A204.1 (cell line): ENCODE data around the gene PRRT1B.

Source experiments
- FAIRE-seq: peaks from 2 replicates; lab custom pipeline; 2012; peaks lifted over from hg19 to GRCh38; lab: Jason Lieb, UNC

The PRRT1B gene

DNA sequence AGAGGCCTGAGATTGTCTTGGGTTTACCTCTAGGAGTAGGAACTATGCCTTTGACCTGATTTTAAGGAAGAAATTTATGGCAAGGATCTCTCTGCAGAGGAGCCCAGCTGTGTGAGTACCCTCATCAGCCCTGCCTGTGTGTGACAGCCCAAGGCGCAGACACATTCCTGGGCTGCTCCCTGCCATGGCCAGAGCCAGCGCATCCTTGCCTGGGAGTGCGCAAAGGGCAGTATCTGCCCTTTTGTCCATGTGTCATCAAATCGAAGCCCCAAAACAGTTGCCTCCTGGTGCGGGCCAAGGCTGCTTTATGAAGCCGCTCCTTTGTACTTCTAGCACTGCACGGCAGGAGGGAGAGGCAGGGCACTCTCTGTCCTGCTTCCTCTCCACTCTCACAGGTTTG lies 51.9 kb downstream of the PRRT1B start:
- FAIRE-seq: no peak

DNA sequence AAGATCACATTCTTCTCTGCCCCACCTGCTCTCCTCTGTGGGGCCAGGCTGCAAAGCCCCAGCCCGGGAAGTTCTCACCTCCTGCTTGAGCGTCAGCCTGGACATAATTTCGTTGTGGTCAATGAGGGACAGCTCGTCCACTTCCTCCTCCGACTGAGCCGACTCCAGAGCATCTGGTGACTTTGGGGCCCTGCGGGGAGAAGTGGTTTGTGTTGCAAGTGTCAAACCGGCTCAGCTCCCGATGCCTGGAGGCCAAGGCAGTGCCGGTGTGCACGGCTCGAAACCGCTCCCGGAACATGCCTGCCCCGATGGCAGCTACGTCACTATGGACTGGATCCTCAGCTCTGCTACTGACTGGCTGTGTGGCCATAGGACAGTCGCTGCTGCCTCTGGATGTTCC lies 52.8 kb downstream of the PRRT1B start:
- no peak for FAIRE-seq

DNA sequence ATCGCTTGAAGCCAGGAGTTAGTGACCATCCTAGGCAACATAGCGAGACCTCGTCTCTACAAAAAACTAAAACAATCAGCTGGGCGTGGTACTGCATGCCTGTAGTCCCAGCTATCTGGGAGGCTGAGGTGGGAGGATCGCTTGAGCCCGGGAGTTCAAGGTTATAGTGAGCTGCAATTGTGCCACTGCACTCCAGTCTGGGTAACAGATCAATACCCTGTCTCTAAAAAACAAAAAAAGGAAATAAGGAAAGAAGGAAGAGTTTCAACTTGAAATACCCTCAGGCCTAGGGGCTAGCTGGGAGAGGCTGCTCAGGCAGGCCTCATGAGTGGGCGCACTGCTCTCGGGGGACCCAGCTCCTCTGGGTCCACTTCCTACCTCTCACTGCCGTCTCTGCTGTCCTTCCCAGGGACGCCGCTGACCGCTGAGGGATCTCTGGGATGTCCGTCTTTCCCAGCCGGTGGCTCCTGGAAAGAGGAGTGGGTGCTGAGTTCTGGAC lies 56.4 kb downstream of the PRRT1B start:
- no peak for FAIRE-seq

DNA sequence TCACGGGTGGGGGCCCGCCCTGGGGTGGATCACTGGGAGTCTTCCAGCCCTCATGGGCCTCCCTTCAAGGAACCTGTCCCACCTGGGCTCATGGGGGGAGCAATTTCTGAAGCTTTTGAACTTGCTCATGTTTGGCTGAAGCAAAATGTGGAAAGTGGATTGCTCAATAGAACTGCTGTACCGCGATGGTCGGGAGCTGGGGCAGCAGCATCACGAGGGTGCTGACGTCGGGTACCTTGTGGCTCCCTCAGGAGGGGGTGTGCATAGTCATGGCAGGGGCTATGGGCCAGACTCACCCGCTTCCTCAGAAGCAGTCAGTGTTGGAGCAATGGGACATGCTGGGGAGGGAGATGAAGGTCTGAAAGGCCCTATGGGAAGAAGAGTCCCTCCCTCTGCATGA lies 57.9 kb downstream of the PRRT1B start:
- FAIRE-seq: no peak

DNA sequence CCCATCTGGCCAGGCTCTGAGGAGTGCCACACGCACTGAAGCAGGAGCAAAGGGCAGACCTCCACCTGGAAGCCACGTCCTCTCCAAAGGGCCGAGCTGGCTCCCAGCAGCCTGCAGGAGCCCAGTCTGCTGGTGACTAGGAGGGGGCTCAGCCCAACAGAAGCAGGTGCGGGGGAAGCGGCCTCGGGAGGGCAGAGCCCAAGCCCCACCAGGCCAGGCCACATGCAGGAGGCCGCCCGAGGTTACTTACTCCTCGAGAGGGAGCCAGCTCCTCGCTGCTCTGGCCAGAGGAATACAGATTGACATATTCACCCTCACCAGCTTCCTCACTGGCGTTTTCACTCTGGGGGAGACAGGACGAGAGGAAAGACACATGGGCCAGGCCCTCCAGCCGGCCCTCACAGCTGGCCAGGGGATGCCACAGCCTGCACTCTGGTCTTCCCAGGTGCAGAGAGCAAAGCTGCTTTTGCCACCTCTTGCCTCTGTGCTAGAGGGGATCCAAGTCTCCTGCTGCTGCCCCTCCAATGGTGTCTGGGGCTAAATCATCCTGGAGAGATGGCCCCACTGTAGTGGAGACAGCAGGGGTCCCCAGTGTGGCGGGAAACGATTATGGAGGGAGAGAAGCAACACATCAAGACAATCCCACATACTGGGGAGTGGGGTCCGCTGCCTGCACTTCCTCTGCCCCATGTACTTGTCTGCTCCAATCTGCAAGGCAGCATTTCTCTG lies 58.6 kb downstream of the PRRT1B start:
- FAIRE-seq: no peak

DNA sequence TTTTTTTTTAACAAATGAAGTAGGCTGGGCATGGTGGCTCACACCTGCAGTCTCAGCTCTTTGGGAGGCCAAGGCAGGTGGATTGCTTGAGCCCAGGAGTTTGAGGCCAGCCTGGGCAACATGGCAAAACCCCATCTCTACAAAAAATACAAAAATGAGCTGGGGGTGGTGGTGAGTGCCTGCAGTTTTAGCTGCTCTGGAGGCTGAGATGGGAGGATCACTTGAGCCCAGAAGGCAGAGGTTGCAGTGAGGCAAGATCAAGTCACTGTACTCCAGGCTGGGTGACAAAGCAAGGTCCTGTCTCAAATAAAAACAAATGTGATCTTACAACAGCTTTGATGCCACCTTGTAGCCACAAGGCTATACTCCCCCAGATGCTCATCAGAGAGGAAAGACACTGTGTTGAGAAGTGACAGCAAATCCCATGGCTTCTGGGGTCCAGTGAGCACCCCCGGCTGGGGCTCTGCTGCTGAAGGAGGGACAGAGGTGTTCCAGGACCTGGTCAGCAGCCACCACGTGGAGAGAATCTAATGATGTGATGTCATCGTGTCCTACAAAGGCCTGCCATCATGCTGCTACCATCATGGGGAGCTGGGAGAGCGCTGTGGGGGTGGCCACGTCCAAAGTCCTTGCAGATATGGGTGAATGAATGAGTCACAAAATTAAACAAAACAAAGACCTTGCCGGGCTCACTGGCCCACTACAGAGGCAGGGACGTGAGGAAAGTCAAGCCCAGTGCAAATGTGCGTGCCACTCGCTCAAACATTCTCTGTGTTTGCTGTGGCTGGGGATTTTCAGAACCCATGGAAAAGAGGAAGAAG lies 60.7 kb downstream of the PRRT1B start:
- FAIRE-seq: no peak

DNA sequence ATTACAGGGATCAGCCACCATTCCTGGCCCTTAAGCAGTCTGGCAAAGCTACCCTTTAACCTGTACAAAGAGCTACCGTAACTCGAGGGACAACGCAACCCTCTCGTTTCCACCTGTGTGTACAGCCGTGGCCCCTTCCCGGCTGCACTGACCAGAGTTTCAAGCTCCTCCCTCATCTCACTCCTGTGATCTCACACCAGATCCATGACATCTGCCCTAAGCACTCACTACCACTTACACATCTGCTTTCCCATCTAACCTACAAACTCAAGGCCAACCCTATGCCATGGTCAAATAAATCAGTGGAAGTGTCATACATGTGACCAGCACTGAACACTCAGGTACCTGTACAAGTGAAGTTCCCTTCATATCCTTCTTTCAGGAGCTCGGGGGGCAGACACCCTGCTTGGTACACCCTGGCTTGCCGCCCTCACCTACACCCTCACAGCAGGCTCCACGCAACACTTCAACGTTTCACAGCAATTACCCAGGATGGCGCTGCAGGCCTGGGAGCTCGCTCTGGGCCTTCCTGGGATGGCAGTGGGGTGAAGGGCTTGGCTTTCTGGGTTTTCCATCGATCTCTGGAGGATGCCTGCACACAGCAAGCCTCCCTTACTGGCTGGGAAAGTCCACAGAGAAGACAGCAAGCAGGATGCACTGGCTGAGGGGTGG lies 61.7 kb downstream of the PRRT1B start:
- no peak for FAIRE-seq

DNA sequence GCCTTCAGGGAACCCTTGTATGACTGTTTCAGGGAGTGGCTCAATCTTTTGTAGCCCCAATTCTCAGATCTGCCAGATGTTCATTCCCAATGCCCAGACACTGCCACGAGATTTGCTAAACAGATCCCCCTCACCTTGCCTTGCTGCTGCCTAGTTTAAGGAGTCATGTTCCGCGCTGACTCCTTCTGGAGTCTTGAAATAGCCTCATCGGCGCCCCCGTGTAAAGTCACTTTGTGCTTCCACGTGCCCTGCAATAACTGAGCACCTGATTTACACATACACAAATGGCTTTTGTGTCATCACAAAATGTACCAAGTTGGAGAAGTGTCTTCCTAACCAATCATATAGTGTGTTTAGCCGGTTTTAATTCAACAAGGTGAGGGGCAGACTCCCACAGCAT lies 62.3 kb downstream of the PRRT1B start:
- no peak for FAIRE-seq

DNA sequence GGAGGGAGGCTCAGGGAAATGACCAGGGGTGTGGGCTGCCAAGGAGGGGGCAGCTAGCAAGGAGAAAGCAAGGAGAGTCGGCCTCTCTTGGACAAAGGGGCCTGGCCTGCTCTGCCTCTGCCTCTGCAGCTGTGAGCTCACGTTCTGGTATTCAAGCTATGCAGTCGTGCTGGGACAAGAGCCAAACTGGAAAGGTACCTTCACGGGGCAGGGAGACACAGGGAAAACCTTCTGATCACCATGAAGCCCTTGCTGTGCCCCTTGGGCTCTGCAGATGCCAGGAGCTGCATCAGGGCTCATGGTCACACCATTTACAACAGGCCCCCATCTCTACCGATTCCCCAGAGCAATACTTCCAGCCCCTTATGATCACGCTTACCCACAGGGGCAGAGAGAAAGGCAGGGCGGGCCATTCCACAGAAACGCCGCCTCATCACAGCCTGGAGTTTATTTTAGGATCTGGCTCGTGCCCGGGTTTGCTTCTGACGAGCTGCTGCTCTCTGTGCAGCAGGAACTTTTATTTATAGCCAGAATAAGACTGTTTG lies 63.2 kb downstream of the PRRT1B start:
- FAIRE-seq: no peak
